ENCODE measurements around the gene DSCAML1.

DNA sequence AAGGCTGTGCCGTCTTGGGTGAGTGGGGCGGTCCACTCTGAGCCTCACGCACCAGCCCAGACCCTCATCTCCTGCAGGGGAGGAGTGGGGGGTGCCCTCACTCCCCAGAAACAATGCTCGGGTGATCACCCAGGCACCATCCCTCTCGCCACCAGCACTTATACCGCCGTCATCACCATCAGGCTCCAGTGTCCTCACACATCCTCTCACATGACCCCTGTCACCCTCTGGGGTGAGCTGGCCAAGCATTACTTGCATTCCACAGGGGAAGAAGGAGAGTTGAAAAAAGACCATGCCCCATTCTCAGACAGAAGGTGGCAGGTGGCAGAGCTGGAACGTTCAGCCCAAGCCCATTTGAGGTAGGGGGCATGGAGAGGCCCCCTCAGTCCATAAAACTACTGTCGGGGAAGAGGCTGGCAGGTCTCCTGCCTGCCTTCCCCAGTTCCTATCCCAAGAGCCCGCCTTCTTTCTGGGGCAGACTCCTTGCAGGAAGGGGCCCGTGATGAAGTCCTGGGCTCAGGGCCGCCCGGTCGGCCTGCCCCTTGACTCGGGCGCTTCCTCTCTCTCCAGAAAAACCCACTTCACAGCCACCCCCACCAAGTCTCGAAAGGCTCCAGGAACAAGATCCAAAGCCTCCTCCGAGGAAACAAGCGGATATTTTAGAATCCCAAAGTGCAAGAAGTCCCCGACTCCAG, 153.3 kb downstream of the DSCAML1 start:
- TF ChIP-seq BRCA1 (IDR thresholded peaks at IDR 0.05) (no peak), BRCA1 (CRISPR knock-in tag; IDR thresholded peaks at IDR 0.05) (no peak), DIDO1 (tag; IDR thresholded peaks at IDR 0.05; ENCODE audit: low read depth) (no peak), MTF1 (CRISPR knock-in tag; IDR thresholded peaks at IDR 0.05; ENCODE audit: borderline replicate concordance) (no peak), CREB1 (IDR thresholded peaks at IDR 0.05) (no peak), CREB1 (CRISPR knock-in tag; IDR thresholded peaks at IDR 0.05) (no peak), TAF1 (IDR thresholded peaks at IDR 0.05; ENCODE audit: control insufficient read depth, extremely low read depth, insufficient read depth, low read length, severe bottlenecking) (no peak), KAT7 (CRISPR knock-in tag; IDR thresholded peaks at IDR 0.05; ENCODE audit: borderline replicate concordance) (no peak)

All from K562 (cell line).